ENCODE results near the gene RSBN1. TPM values are rescaled to one million over a fixed set of nuclear protein-coding genes. Genes with fewer than 3 reads are reported as not detected.

Gene RSBN1
- polyA plus RNA-seq, 1 of the 3 experiments (the other 2 are of a cell fraction), result 4.0 TPM

DNA sequence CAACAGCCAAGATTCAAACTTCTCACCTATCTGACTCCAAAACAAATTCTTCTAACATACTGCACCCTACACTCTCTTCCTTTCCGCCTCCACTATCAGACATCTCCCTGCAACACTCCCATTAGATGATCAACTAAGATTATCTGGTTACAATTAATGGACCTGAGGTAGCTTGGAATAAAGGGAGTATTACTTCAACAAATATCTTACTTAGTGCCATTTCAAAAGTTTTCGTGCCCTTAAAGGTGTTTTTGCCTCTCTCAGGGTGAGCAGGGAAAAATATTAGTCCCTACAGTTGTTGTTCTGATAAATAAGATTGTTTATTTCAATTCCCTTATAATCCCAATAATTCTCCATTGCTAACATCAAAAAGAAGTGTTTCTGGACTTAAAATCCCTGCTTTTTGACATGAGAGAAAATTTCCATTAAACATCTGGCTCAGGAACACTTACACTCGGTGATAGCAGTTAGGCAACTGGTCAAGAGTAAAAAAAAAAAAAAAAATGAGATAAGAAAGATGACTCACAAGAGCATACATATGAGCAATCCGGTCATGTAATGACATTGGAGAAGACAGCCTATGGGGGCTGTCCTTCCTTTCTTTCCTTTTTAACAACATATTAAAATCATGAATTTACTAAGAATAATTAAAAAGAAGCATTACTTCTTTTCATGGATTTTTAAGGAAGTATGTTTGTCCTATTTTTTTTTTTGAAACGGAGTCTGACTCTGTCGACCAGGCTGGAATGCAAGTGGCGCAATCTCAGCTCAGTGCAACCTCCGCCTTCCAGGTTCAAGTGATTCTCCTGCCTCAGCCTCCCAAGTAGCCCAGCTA, 7.6 kb downstream of the RSBN1 start:
- no peaks in the 10 kb centered on the region for H3K9me2 ChIP-seq
- POLR2A ChIA-PET, result no interaction called here
- peaks cover 100% of the 10 kb centered on the region for H3K79me2 ChIP-seq (ENCODE audit: insufficient read depth)
- no peak overlapping the region for H3K4me3 ChIP-seq (ENCODE audit: low read depth in 2 of 2, low read length in 1 of 2)
- H3K4me1 ChIP-seq (ENCODE audit: control insufficient read depth in 1 of 2, insufficient read depth in 2 of 2, low read depth in 1 of 2, low read length in 1 of 2), result peaks cover 7 to 20% of the 10 kb centered on the region in 2 experiments; a peak in 2 of 4 replicates
- H3K9me3 ChIP-seq, result no peaks in the 10 kb centered on the region
- DNase-seq, result peak; percentile 50
- H3K9ac ChIP-seq, result no peak overlapping the region
- no peaks in the 10 kb centered on the region for H3K27me3 ChIP-seq (ENCODE audit: insufficient read depth)
- H3K36me3 ChIP-seq (replicated peaks in 1 of 2; ENCODE audit: control insufficient read depth in 1 of 2, insufficient read depth in 2 of 2, low read length in 1 of 2), result no peaks in the 10 kb centered on the region
- peaks cover 19% of the 10 kb centered on the region; the same call in 1 of the 2 replicates for H4K20me1 ChIP-seq (ENCODE audit: insufficient read depth)
- CTCF ChIA-PET, result interaction anchor here (2.1 kb wide), 1 partner anchor 732 kb away, joined by 5 read pairs; the partner anchor contains the start of gene LRIG2
- H3K4me2 ChIP-seq, result no peak overlapping the region
- peaks cover 21% of the 10 kb centered on the region for H3F3A ChIP-seq (replicated peaks; ENCODE audit: insufficient read depth)
- H3K27ac ChIP-seq (ENCODE audit: low read depth in 2 of 2, low read length in 1 of 2), result no peak overlapping the region
- TF ChIP-seq YY1 (IDR thresholded peaks at IDR 0.05; ENCODE audit: low read depth) (no peak), JUND (IDR thresholded peaks at IDR 0.05) (peak; percentile 56), RXRA (IDR thresholded peaks at IDR 0.05; ENCODE audit: borderline replicate concordance, low read depth) (no peak), FOXJ3 (CRISPR knock-in tag; IDR thresholded peaks at IDR 0.05) (no peak), FOSL2 (IDR thresholded peaks at IDR 0.05; ENCODE audit: borderline replicate concordance, low read depth) (peak; percentile 70; the same call in 1 of the 2 replicates), TAF1 (IDR thresholded peaks at IDR 0.05; ENCODE audit: borderline replicate concordance, low read depth, low read length) (no peak), TCF12 (IDR thresholded peaks at IDR 0.05) (peak; percentile 45), EP300 (IDR thresholded peaks at IDR 0.05; ENCODE audit: borderline replicate concordance in 1 of 2, low read depth in 1 of 2, low read length in 1 of 2) (no peak), MAX (IDR thresholded peaks at IDR 0.05; ENCODE audit: low read depth) (no peak), USF2 (IDR thresholded peaks at IDR 0.05; ENCODE audit: borderline replicate concordance, low read depth, low read length) (no peak), GABPA (IDR thresholded peaks at IDR 0.05; ENCODE audit: low read depth) (no peak), CTCF (IDR thresholded peaks at IDR 0.05) (no peak), CHD2 (IDR thresholded peaks at IDR 0.05; ENCODE audit: low read length, partially characterized antibody) (peak; percentile 15)
- TF ChIP-seq, protein P1, sequence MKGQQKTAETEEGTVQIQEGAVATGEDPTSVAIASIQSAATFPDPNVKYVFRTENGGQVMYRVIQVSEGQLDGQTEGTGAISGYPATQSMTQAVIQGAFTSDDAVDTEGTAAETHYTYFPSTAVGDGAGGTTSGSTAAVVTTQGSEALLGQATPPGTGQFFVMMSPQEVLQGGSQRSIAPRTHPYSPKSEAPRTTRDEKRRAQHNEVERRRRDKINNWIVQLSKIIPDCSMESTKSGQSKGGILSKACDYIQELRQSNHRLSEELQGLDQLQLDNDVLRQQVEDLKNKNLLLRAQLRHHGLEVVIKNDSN (IDR thresholded peaks at IDR 0.05; ENCODE audit: borderline replicate concordance, low read depth), result no peak
- WGBS (ENCODE audit: low lambda C conversion rate), result 68% methylated on average over 8 of the region's 8 CpGs
- H2AFZ ChIP-seq (ENCODE audit: low read depth), result no peak overlapping the region
